DND-41 (cell line): ENCODE measurements around the gene SCN8A.

Source experiments
- ATAC-seq: fragments of 200-7000 bp; cut with Tn5 transposase; 3 replicates; pipeline ENCODE4 v1.9.1; 2021; ENCODE audit warnings: low read depth; ENCODE audit not compliant: insufficient read depth
- DNase-seq: peaks from one replicate; pipeline ENCODE4 v3.0.0-alpha.2; 2020
- H2AFZ ChIP-seq: 2 replicates; pipeline ENCODE4 v1.6.0; 2012; ENCODE audit warnings: low read depth, low read length
- H3K27ac ChIP-seq: 2 replicates; pipeline ENCODE4 v1.5.1; 2012; ENCODE audit warnings: low read length, inconsistent platforms
- H3K27me3 ChIP-seq: fragments of 200-600 bp; sonication (generic); 2 replicates; pipeline ENCODE4 v1.6.0; 2012; ENCODE audit warnings: low read length, mild to moderate bottlenecking, inconsistent platforms; ENCODE audit not compliant: insufficient read depth, poor library complexity
- H3K36me3 ChIP-seq: 2 replicates; pipeline ENCODE4 v1.5.1; 2012; ENCODE audit warnings: low read length, inconsistent platforms; ENCODE audit not compliant: insufficient read depth
- H3K4me1 ChIP-seq: 2 replicates; pipeline ENCODE4 v1.5.1; 2012; ENCODE audit warnings: mild to moderate bottlenecking, low read length; ENCODE audit not compliant: insufficient read depth
- H3K4me2 ChIP-seq: 2 replicates; pipeline ENCODE4 v1.6.0; 2012; ENCODE audit warnings: mild to moderate bottlenecking, moderate library complexity, low read length, inconsistent platforms; ENCODE audit not compliant: insufficient read depth
- H3K4me3 ChIP-seq, 2 experiments: fragments of 200-600 bp in 1 of 2; shearing (Covaris generic) in 1 of 2; 2 replicates each; pipeline ENCODE4 v1.5.1; 2012 to 2016; ENCODE audit warnings: inconsistent platforms in 2 of 2, low read length in 2 of 2, mild to moderate bottlenecking in 2 of 2, low read depth in 1 of 2, moderate library complexity in 1 of 2
- H3K79me2 ChIP-seq: 2 replicates; pipeline ENCODE4 v1.6.0; 2012; ENCODE audit warnings: low read length, inconsistent platforms; ENCODE audit not compliant: insufficient read depth
- H3K9ac ChIP-seq: 2 replicates; pipeline ENCODE4 v1.6.0; 2012; ENCODE audit warnings: low read depth, mild to moderate bottlenecking, inconsistent platforms, low read length, moderate library complexity
- H3K9me3 ChIP-seq: 2 replicates; pipeline ENCODE4 v1.5.1; 2012; ENCODE audit warnings: low read length, moderate library complexity, mild to moderate bottlenecking, inconsistent platforms; ENCODE audit not compliant: insufficient read depth, severe bottlenecking
- H4K20me1 ChIP-seq: 2 replicates; pipeline ENCODE4 v1.6.0; 2012; ENCODE audit warnings: low read length; ENCODE audit not compliant: insufficient read depth
- EZH2 ChIP-seq: IDR thresholded peaks from 3 replicates; pipeline ENCODE4 v1.6.1; 2012; ENCODE audit warnings: borderline replicate concordance, low read depth, mild to moderate bottlenecking, moderate library complexity, low read length, inconsistent platforms; ENCODE audit not compliant: severe bottlenecking
- TF ChIP-seq, protein P1 (sequence below): IDR thresholded peaks from 2 replicates; pipeline ENCODE4 v1.5.1; 2012; ENCODE audit warnings: borderline replicate concordance, low read length, moderate library complexity, mild to moderate bottlenecking; ENCODE audit not compliant: poor library complexity, severe bottlenecking; ENCODE audit errors: extremely low read depth

Gene SCN8A

DNA sequence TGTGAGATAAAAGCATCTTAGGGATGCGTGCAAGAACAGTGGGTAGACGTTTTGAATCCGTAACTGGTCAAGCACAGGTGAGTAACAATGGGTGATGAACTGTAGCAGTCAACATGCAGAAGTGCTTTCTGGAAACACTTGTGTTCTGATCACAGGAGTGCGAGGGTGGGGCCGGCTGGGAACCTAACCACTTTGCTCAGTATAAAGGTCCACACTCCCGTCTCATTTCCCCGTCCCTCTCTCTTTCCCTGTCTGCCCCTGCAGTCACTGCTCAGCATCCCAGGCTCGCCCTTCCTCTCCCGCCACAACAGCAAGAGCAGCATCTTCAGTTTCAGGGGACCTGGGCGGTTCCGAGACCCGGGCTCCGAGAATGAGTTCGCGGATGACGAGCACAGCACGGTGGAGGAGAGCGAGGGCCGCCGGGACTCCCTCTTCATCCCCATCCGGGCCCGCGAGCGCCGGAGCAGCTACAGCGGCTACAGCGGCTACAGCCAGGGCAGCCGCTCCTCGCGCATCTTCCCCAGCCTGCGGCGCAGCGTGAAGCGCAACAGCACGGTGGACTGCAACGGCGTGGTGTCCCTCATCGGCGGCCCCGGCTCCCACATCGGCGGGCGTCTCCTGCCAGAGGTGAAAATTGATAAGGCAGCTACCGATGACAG is 130.4 kb downstream of the SCN8A start:
- no peaks in the 10 kb centered on the region for H3K27me3 ChIP-seq
- no peak for TF ChIP-seq EZH2
- TF ChIP-seq, protein P1, sequence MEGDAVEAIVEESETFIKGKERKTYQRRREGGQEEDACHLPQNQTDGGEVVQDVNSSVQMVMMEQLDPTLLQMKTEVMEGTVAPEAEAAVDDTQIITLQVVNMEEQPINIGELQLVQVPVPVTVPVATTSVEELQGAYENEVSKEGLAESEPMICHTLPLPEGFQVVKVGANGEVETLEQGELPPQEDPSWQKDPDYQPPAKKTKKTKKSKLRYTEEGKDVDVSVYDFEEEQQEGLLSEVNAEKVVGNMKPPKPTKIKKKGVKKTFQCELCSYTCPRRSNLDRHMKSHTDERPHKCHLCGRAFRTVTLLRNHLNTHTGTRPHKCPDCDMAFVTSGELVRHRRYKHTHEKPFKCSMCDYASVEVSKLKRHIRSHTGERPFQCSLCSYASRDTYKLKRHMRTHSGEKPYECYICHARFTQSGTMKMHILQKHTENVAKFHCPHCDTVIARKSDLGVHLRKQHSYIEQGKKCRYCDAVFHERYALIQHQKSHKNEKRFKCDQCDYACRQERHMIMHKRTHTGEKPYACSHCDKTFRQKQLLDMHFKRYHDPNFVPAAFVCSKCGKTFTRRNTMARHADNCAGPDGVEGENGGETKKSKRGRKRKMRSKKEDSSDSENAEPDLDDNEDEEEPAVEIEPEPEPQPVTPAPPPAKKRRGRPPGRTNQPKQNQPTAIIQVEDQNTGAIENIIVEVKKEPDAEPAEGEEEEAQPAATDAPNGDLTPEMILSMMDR, result no peak
- no peaks in the 10 kb centered on the region for H4K20me1 ChIP-seq
- peaks cover 13% of the 10 kb centered on the region for H3K36me3 ChIP-seq
- H3K4me2 ChIP-seq, result no peak overlapping the region
- no peak overlapping the region for H3K9ac ChIP-seq
- no peak for ATAC-seq
- no peak overlapping the region for H3K27ac ChIP-seq
- no peaks in the 10 kb centered on the region for H3K4me1 ChIP-seq
- H3K4me3 ChIP-seq, result no peak overlapping the region
- H3K79me2 ChIP-seq, result no peaks in the 10 kb centered on the region
- no peak overlapping the region for H2AFZ ChIP-seq
- DNase-seq, result no peak
- H3K9me3 ChIP-seq, result no peaks in the 10 kb centered on the region

DNA sequence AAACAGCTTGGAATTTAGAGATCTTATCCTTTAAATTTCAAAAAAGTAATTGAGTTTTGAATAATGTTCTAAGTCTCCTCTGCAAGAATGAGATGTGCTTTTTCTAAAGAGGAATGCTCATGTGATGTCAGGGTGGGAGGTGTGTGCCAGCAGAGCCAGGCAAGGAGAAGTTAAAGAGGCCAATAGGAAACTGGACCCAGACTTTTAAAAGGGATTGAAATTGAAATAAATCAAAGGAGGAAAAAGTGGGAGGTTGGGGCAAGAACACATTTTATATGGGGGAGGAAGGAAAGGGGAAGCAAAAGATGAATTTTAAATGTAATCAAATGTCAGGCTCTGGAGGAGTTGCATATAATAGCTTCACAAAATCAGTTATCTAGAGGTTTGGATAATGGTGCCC is 131.4 kb downstream of the SCN8A start:
- no peak overlapping the region for H3K4me3 ChIP-seq

DNA sequence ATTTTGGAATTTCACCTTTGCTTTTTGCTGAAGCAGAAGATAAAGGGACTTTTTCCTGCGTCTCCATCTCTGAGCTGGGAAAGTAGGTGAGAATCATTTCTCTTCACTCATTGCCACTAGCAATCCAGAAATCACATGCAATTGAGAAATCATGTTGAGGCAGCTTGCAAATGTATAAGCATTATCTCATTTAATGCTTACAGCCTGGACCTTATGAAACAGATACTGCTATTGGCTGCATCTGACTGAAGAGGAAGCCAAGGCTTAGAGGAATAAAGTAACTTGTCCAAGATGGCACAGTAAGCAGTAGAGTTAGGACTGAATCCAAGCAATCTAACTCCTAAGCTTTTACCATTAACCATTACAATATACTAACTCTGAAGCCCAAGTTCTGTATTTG is 135.1 kb downstream of the SCN8A start:
- Histone ChIP-seq H4K20me1 (no peaks in the 10 kb centered on the region), H3K9me3 (no peaks in the 10 kb centered on the region), H3K4me2 (no peak overlapping the region), H3K9ac (no peak overlapping the region), H2AFZ (no peak overlapping the region), H3K4me1 (no peaks in the 10 kb centered on the region), H3K4me3 (no peak overlapping the region), H3K27ac (no peak overlapping the region), H3K27me3 (no peaks in the 10 kb centered on the region), H3K79me2 (no peaks in the 10 kb centered on the region), H3K36me3 (peaks cover 12% of the 10 kb centered on the region)
- DNase-seq (no peak), ATAC-seq (no peak)
- TF ChIP-seq, protein P1, result no peak
- TF ChIP-seq EZH2, result no peak

More for the DNA sequence above, 131.4 kb downstream of the SCN8A start:
- H3K9me3 ChIP-seq, result no peaks in the 10 kb centered on the region
- TF ChIP-seq, protein P1, result no peak
- TF ChIP-seq EZH2, result no peak
- H3K79me2 ChIP-seq, result no peaks in the 10 kb centered on the region
- peaks cover 14% of the 10 kb centered on the region for H3K36me3 ChIP-seq
- no peak overlapping the region for H2AFZ ChIP-seq
- ATAC-seq (no peak), DNase-seq (no peak)
- H3K4me2 ChIP-seq, result no peak overlapping the region
- no peak overlapping the region for H3K27ac ChIP-seq
- no peaks in the 10 kb centered on the region for H4K20me1 ChIP-seq
- no peak overlapping the region for H3K9ac ChIP-seq
- H3K27me3 ChIP-seq, result no peaks in the 10 kb centered on the region
- no peaks in the 10 kb centered on the region for H3K4me1 ChIP-seq
